ENCODE results near the gene SCEL.
"Not testable (repeated sequence)": the region's sequence is repeated elsewhere in the genome, so short reads cannot be mapped to it uniquely, and the experiment has no call there.

The SCEL gene

GRCh38 chr13:77563111-77563510 lies 27.6 kb downstream of the SCEL start:
- DNase-seq, result no peak

DNA sequence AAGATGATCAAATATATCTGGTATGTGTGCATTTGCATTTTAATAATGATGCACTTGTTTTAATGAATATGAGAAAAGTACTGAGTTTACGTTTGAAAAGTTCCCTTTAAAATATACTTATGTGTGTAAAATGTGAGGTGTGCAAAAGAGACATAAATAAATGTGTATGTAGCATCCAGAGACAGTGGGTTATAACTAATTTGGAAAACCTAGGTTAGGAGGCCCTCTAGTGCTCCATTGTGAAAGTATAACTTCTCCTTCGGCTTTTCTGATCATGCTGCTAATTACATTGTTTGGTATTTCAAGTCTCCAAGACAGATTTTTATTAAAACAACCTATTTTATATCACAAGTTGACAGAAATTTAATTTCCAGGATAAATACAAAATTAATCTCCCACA lies 30.1 kb downstream of the SCEL start:
- no peak for DNase-seq

GRCh38 chr13:77571956-77572355 lies 36.5 kb downstream of the SCEL start:
- no peak for DNase-seq

GRCh38 chr13:77574096-77574495 lies 38.6 kb downstream of the SCEL start:
- no peak for DNase-seq

DNA sequence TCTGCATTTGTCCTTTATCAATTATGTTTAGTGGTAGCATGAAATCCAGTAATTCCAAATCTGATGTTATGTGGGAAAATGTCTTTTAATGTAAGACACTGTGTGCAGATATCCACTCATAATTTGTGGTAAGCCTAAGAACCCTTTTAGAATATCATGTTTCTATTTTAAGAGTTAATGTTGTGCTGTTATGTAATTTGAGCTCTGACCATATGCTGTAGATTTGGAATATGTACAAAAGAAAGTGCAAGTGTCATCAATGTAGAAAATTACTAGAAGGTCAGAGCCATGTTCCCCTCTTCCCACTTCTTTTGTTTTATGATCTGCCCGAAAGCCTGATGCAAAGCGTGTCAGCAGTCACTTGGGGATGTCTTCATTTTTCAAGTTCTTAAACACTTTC lies 44.5 kb downstream of the SCEL start:
- DNase-seq, result no peak

GRCh38 chr13:77580748-77581147 lies 45.2 kb downstream of the SCEL start:
- DNase-seq, result no peak

DNA sequence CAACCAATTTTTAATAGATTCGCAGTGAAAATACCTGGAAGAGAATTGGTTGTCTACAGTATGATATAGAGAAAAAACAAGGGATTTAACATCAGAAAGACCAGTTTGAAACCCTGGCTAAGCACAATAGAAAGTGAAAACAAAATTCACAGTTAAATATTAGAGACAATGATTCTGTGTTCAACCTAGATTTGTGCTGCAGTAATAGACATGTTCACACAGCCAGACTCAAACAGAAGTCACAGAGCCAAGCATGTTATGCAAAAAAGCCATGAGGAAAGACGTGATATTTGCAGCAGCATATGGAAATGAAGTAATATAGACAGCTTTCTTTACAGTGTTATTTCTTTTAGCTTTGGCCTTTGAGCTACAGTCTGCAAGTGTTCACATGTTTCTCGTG lies 48.1 kb downstream of the SCEL start:
- DNase-seq, result no peak

DNA sequence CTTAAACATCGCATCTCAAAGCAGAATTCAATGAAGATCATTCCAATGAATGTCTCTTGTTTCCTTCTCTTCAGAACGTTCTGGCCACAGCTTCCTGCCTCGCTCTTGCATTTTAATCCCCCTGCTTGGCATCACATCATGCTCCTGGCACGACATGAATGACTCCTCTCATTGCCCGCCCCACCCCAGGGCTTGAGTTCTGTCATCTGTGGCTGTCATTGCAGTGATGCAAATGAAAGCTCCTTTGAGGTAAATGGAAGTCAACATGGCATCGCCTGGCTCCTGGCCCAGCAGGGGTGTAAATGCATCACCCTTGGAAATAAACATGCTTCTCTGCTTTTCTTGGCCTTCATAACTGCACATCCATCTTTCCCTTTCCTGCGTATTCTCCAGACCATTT lies 48.6 kb downstream of the SCEL start:
- DNase-seq, result no peak

- DNase-seq, result no peak
Observed at GRCh38 chr13:77595166-77595810, 59.8 kb downstream of the SCEL start.

DNA sequence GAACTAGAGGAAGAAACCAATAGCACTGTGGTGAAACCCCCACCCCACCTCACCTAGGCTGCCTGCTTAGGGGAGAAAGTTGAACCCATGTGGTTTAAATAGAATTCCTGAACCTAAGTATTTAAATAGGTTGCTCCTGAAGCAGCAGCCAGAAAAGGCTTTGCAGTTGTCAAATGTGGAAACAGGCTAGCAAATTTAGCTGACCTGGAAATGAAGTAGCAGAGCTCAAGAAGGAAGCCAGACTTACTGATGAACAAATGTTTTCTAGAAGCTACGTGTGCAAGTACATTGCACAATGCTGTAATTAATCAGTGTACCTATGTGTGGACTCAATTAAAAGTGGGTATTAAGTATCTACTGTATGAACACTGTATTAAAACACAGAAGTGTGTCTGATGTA lies 61.3 kb downstream of the SCEL start:
- DNase-seq, result no peak

GRCh38 chr13:77599351-77599750 lies 63.8 kb downstream of the SCEL start:
- no peak for DNase-seq

- no peak for DNase-seq
Observed at GRCh38 chr13:77600701-77601100, 65.2 kb downstream of the SCEL start.

- no peak for DNase-seq
Observed at GRCh38 chr13:77611068-77611467, 75.6 kb downstream of the SCEL start.

- DNase-seq, result no peak
Observed at GRCh38 chr13:77616027-77616426, 80.5 kb downstream of the SCEL start.

- no peak for DNase-seq
Observed at GRCh38 chr13:77619655-77620054, 84.1 kb downstream of the SCEL start.

GRCh38 chr13:77620138-77620537 lies 84.6 kb downstream of the SCEL start:
- no peak for DNase-seq

- DNase-seq, result no peak
Observed at GRCh38 chr13:77623806-77624205, 88.3 kb downstream of the SCEL start.

DNA sequence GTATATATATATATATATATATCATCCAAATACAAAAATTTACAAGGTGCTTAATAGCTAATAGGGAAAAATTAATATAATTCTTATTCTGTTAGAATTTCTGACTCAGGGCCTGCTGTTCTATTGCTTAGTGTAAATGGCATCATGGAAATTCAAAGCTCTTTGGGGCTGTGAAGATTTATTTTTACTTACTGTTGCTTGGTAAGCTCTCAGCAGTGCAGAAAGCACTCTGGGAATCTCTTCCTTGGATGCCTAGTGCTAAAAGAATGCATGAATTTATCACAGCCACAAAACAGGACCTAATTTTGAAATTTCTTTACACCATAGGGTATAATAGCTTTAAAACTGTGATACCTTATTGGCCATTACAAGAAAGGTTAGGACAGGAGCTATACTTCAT lies 92.7 kb downstream of the SCEL start:
- DNase-seq, result no peak

- no peak for DNase-seq
Observed at GRCh38 chr13:77637588-77637987, 102.1 kb downstream of the SCEL start.

DNA sequence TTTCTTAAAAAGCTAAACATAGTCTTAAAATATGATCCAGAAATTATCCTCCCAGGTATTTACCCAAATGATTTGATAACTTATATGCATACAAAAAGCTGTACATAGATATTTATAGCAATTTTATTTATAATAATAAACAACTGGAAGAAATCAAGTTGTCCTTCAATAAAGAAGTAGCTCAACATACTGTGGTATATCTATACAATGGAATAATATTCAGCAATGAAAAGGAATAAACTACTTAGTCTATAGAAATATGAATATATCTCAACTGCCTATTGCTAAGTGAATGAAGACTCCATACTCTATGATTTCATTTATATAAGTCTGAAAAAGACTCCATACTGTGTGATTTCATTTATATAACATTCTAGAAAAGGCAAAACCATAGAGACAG lies 114.9 kb downstream of the SCEL start:
- DNase-seq, result no peak

DNA sequence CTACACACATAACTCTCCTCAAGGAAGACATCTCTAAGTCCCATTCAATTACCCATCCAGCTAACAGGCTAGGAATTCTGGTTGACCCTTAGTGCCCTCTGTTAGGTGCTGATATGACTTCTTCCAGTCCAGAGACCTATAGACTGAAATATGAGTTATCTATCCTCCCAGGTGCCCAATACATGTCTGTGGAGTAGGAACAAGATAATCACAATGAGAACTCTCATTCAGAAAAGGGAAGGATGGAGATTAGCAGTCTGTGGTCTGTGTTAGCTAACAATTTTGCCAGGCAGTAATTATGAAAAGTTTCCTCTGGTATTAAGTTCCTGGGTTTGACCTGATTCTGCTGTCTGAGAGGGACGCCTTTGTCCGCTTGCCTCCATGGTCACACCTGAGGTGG lies 117.8 kb downstream of the SCEL start:
- no peak for DNase-seq

DNA sequence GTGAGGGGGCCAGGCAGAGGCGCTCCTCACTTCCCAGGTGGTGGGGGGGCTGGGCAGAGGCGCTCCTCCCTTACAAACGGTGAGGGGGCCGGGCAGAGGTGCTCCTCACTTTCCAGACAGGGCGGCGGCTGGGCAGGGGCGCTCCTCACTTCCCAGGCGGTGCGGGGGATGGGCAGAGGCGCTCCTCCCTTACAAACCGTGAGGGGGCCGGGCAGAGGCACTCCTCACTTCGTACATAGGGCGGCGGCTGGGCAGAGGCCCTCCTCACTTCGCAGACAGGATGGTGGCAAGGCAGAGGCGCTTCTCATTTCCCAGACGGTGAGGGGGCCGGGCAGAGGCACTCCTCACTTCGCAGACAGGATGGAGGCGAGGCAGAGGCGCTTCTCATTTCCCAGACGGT lies 124.5 kb downstream of the SCEL start:
- DNase-seq, result not testable (repeated sequence)

- DNase-seq, result no peak
Observed at GRCh38 chr13:77660841-77661250, 125.3 kb downstream of the SCEL start.

DNA sequence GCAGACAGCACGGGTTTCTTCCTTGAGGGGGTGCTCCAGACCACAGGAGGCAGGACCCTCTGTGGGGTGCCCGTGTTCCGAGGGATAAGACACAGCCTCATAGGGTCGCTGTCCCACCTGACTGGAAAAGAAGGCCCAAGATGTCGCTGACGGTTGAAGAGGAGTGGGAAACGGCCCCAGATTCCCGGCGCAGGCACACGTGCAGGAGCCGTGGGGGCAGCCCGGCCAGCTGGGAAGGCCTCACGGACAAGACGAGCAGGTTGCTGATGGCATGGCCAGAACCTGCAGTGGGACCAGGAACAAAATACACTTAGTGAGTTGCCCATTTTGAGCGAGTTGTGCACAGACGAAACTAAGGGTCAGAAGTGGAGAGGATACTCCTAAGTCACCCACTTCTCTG lies 126.8 kb downstream of the SCEL start:
- DNase-seq, result not testable (repeated sequence)

DNA sequence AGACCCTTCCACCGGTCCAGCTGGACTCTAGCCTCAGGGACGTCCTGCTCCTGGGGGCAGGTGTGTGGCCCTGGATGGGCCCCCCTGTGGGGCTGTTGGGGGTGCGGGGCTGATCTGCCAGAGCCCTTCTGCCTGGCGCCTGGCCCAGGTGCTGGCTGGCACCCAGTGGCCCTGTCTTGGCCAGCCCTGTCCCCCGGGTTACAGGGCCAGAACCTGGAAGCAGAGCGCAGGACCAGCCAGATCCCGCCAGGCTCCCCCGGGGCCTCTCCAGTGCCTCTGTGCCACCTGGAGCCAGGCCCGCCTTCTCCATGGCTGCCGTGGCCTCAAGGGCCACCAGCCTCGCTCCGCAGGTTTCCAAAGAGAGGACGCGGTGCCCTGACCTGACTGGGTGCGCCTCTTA lies 127.3 kb downstream of the SCEL start:
- DNase-seq, result not testable (repeated sequence)

DNA sequence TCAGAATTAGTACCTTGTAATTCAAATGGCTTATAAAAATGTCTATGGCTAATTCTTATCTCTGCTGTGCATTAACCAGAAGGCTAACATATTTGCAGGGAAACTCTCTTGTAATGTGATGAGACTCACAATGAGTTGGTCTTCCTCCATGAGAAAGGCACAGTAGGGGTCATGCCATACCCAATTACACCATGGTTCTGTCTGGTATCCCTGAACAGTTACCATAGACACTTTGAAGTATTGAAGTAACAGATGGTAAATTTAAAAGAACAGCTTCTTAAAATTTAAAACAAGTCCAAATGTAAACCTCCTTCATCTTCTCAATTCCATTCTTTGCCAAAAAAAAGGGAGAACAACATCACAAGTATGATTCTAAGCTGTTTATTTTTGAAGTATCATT lies 139.3 kb downstream of the SCEL start:
- DNase-seq, result no peak
